G401.6 (cell line): Measurements from ENCODE around the gene TRABD.

Experiments
- FAIRE-seq: peaks from 2 replicates; lab custom pipeline; 2012; peaks lifted over from hg19 to GRCh38; lab: Jason Lieb, UNC

The TRABD gene

DNA sequence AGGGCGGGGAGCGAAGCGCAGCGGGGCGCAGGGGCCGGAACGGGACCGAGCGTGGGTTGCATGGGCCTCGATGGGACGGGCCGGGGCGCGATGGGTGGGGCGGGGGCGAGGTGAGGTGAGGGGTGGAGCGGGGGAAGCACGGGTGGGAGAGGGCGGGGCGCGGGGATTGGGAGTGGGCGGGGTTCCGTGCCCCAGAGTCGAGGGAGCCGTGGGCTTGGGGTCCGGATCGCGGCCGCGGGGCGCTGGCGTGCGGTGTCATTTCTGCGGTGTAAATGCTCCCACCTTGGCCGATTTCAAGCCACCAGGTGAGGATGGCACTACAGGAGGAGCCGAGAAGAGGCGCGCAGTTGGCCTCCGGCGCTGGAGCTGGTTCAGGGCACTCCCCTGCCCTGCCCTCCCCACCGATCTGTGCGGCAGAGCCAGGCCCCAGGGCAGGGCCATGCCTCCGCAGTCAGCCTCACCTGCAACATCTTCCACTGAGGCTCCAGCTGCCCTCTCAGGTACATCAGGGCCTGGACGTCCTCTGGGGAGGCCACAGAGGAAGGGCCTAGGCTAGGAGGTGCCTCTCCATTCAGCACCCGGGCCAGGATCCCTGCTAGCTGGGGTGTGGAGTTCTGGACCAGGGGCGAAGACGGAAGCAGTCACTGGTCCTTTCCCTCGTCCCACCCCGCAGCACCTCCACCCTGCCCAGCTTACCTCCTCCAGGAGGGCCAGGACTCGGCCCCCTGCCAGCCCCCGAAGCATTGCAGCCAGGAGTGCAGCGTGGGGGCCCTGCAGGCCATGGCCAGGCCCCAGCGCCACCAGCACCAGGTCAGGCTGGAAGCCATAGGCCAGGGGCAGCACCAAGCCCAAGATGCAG lies 59.7 kb downstream of the TRABD start:
- no peak for FAIRE-seq

DNA sequence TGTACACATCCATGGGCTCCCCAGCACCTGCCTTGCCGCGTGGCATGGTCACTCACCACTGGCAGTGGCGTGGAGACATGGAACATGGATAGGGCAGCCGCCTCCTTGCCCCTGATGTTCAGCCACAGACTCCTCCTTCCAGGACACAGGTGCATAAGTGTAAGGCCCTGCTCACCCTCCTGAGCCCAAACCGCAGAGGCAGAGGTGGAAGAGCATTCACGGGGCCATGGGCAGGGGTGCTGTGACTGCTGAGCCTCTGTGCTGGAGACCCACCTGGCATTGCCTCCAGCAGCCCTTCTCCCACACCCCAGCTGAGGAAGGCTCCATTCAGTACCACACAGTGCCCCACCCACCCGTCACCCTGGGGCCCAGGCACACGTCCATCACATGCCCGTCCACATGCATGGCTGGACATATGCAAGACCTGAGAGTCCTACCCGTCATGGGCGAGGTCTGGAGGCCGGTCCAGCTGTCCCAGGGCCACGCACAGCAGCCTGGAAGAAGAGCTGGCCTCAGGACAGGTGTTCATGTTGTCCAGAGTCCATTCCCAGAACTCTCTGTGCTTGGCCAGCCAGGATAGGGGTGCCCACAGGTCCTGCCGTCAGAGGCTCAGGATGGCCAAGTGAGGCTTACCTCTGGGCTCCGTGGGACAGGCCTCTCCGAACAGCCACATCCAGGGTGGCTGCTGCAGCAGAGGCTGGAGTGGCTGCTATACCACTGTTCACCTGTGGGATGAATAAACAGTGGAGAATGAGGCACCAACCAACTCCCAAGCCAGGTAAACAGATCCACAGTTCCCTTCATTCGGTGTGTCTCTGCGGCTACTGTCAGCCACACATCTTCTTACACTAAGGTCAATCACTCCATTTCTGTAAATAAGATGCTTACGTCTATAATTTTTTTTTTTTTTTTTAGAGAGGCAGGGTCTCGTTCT lies 60.8 kb downstream of the TRABD start:
- FAIRE-seq = no peak

DNA sequence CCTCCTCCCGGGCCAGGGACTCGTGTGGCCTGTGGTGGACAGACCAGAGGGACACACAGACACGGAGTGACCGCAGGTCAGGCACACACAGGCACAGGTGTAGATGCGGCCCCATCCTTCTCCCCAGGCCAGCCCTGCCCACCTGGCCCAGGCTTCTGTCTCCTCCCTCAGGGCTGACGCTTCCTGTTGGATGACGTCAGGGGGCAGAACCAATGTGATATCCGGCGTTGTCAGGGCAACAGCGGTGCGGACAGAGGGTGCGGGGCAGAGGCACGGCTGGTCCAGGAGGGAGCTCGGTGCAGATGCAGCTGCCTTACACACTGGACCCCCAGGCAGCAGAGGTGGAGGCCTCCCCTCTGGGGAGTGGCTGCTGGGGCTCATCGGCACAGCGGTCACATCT lies 62.0 kb downstream of the TRABD start:
- FAIRE-seq = no peak

DNA sequence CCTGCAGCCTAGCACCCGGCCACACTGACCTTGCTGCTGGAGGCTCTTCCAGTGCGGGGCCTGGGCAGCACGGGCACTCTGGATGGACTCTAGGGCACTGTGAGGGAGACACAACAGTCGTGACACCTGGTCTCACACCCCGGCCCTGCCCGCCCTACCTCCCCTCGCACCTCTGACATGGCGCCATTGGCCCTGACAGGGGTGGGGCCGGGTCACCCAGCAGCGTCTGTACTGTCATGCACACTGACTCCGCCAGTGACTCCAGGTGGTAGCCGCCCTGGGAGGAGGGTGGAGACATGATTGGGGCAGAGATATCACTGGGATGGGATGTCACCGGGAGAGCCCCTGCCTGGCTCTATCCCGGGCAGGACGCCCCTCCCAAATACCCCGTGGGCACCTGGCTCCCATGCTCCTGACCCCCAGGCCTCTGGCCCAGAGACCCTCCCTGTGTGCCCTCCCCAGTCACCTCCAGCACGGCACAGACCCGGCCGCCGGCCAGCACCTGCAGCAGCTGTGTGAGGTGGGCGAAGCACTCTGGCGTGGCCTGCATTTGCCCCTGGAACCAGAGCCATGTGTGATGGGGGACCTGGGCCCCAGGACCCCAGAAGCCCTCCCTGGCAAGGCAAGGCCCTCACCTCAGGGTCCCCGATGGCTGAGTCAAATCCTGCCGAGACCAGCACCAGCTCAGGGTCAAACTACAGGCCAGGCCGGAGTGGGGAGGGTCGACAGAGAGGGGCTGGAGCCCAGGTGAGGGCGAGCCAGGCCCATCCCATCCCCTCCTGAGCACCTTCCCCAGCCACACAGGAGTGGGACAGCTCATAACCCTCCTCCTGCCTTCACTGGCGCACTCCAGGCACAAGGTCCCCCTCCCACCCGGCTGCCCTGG lies 62.7 kb downstream of the TRABD start:
- FAIRE-seq = no peak
